H1 (cell line): Measurements from ENCODE around the gene PRMT9. TPM values are rescaled to one million over a fixed set of nuclear protein-coding genes. Genes with fewer than 3 reads are reported as not detected.

Source experiments
- CTCF ChIA-PET: fragments of 300-600 bp; sonication (Branson Sonifier 250); formaldehyde crosslinking; loops from one replicate; lab custom pipeline; 2021; ENCODE audit not compliant: partially characterized antibody; lab: Charles Lee
- POLR2A ChIA-PET: fragments of 300-600 bp; sonication (Branson Sonifier 250); formaldehyde crosslinking; loops from one replicate; lab custom pipeline; 2021; ENCODE audit warnings: inconsistent platforms; ENCODE audit not compliant: partially characterized antibody; lab: Charles Lee
- DNase-seq, 2 experiments: peaks; one replicate each; pipeline versions ENCODE4 v3.0.0 to v3.0.0-alpha.2; 2010 to 2022; ENCODE audit warnings: low spot score in 2 of 2, low read depth in 1 of 2, mixed read lengths in 1 of 2
- FAIRE-seq: peaks from 2 replicates; lab custom pipeline; 2011; peaks lifted over from hg19 to GRCh38; lab: Jason Lieb, UNC
- H2AFZ ChIP-seq: 2 replicates; pipeline ENCODE4 v1.8.1; 2012; ENCODE audit warnings: low read length, inconsistent platforms
- H2AK5ac ChIP-seq: 2 replicates; pipeline ENCODE4 v1.6.1; 2013; ENCODE audit warnings: low read depth, low read length
- H2BK120ac ChIP-seq: replicated peaks from 2 replicates; pipeline ENCODE3; 2013; ENCODE audit warnings: low read depth, low read length, inconsistent platforms
- H2BK12ac ChIP-seq: 2 replicates; pipeline ENCODE4 v1.6.1; 2013; ENCODE audit warnings: low read depth, low read length
- H2BK15ac ChIP-seq: 2 replicates; pipeline ENCODE4 v1.6.1; 2013; ENCODE audit warnings: low read length
- H2BK20ac ChIP-seq: 2 replicates; pipeline ENCODE4 v1.6.1; 2013; ENCODE audit warnings: low read length
- H2BK5ac ChIP-seq: 2 replicates; pipeline ENCODE4 v1.6.1; 2013; ENCODE audit warnings: low read depth, low read length
- H3K14ac ChIP-seq: 2 replicates; pipeline ENCODE4 v1.6.1; 2013; ENCODE audit warnings: inconsistent platforms; ENCODE audit not compliant: insufficient read length
- H3K18ac ChIP-seq: 2 replicates; pipeline ENCODE4 v1.6.1; 2013; ENCODE audit warnings: low read length; ENCODE audit errors: extremely low read depth
- H3K23ac ChIP-seq: 2 replicates; pipeline ENCODE4 v1.6.1; 2013; ENCODE audit warnings: inconsistent platforms; ENCODE audit not compliant: insufficient read length
- H3K23me2 ChIP-seq: 2 replicates; pipeline ENCODE4 v1.6.1; 2013; ENCODE audit warnings: low read depth, low read length
- H3K27ac ChIP-seq: 2 replicates; pipeline ENCODE4 v1.6.1; 2011; ENCODE audit warnings: low read depth, low read length, inconsistent platforms
- H3K27me3 ChIP-seq, 4 experiments: replicated peaks in 1 of 4; 1 replicate in 1 of 4; 2 replicates in 3 of 4; pipeline versions ENCODE4 v1.6.1 to v1.8.1; 2011 to 2013; ENCODE audit warnings: low read length in 3 of 4, mild to moderate bottlenecking in 3 of 4, inconsistent platforms in 2 of 4, mixed read lengths in 2 of 4, moderate library complexity in 1 of 4; ENCODE audit not compliant: control insufficient read depth in 3 of 4, insufficient read depth in 3 of 4; ENCODE audit errors: extremely low read depth in 1 of 4
- H3K36me3 ChIP-seq, 4 experiments: 2 replicates each; pipeline versions ENCODE4 v1.6.1 to v1.8.1; 2011 to 2013; ENCODE audit warnings: mild to moderate bottlenecking in 4 of 4, low read length in 3 of 4, moderate library complexity in 2 of 4, control low read depth in 1 of 4, inconsistent platforms in 1 of 4; ENCODE audit not compliant: insufficient read depth in 4 of 4, control insufficient read depth in 2 of 4
- H3K4ac ChIP-seq: replicated peaks from 2 replicates; pipeline ENCODE3; 2013; ENCODE audit warnings: low read length, low read depth, mixed read lengths, inconsistent platforms; ENCODE audit not compliant: insufficient read length
- H3K4me1 ChIP-seq, 4 experiments: replicated peaks in 1 of 4; 1 replicate in 1 of 4; 2 replicates in 3 of 4; pipeline versions ENCODE4 v1.6.1 to v1.8.1; 2011 to 2013; ENCODE audit warnings: low read length in 3 of 4, inconsistent platforms in 2 of 4, mixed read lengths in 1 of 4; ENCODE audit not compliant: insufficient read depth in 4 of 4, control insufficient read depth in 3 of 4
- H3K4me2 ChIP-seq, 2 experiments: 2 replicates each; pipeline versions ENCODE4 v1.6.1 to v1.8.1; 2011 to 2013; ENCODE audit warnings: low read depth in 2 of 2, low read length in 2 of 2, control low read depth in 1 of 2, inconsistent platforms in 1 of 2, mild to moderate bottlenecking in 1 of 2; ENCODE audit not compliant: insufficient read depth in 1 of 2
- H3K4me3 ChIP-seq, 4 experiments: fragments of 200-600, 300-600 bp in 1 of 4; sonication (generic), shearing (Covaris generic), sonication (Bioruptor Twin) in 1 of 4; 2 replicates each; pipeline versions ENCODE4 v1.5.1 to v1.8.1; 2011 to 2016; ENCODE audit warnings: low read length in 4 of 4, low read depth in 3 of 4, control low read depth in 2 of 4, inconsistent platforms in 2 of 4, mild to moderate bottlenecking in 2 of 4, mixed read lengths in 1 of 4, moderate library complexity in 1 of 4; ENCODE audit not compliant: insufficient read depth in 2 of 4; ENCODE audit errors: extremely low read depth in 1 of 4
- H3K56ac ChIP-seq: replicated peaks from 2 replicates; pipeline ENCODE3; 2013; ENCODE audit warnings: low read depth, mild to moderate bottlenecking, mixed read lengths, low read length, inconsistent platforms; ENCODE audit not compliant: insufficient read length
- H3K79me1 ChIP-seq: 2 replicates; pipeline ENCODE4 v1.6.1; 2013; ENCODE audit warnings: low read depth, low read length, control low read depth
- H3K79me2 ChIP-seq, 2 experiments: 2 replicates each; pipeline versions ENCODE4 v1.6.1 to v1.8.1; 2012 to 2013; ENCODE audit warnings: low read length in 2 of 2, mild to moderate bottlenecking in 2 of 2, inconsistent platforms in 1 of 2; ENCODE audit not compliant: insufficient read depth in 2 of 2, control insufficient read depth in 1 of 2
- H3K9ac ChIP-seq, 4 experiments: replicated peaks in 1 of 4; 1 replicate in 1 of 4; 2 replicates in 3 of 4; pipeline versions ENCODE4 v1.6.1 to v1.8.1; 2011 to 2013; ENCODE audit warnings: low read depth in 3 of 4, low read length in 3 of 4, control low read depth in 2 of 4, mild to moderate bottlenecking in 2 of 4, moderate library complexity in 2 of 4, inconsistent platforms in 1 of 4; ENCODE audit errors: extremely low read depth in 1 of 4
- H3K9me3 ChIP-seq, 2 experiments: 2 replicates each; pipeline versions ENCODE4 v1.6.1 to v1.8.1; 2012 to 2013; ENCODE audit warnings: mild to moderate bottlenecking in 2 of 2, moderate library complexity in 2 of 2, control low read depth in 1 of 2, inconsistent platforms in 1 of 2, low read depth in 1 of 2, low read length in 1 of 2, mixed read lengths in 1 of 2; ENCODE audit not compliant: insufficient read depth in 2 of 2
- H4K20me1 ChIP-seq, 2 experiments: replicated peaks in 1 of 2; 2 replicates each; pipeline versions ENCODE3 to v1.8.1; 2011 to 2013; ENCODE audit warnings: inconsistent platforms in 2 of 2, low read length in 2 of 2, mild to moderate bottlenecking in 1 of 2; ENCODE audit not compliant: insufficient read depth in 2 of 2, control insufficient read depth in 1 of 2
- H4K5ac ChIP-seq: 2 replicates; pipeline ENCODE4 v1.6.1; 2013; ENCODE audit warnings: low read length, low read depth, mixed read lengths, inconsistent platforms; ENCODE audit not compliant: insufficient read length
- H4K8ac ChIP-seq: 2 replicates; pipeline ENCODE4 v1.8.0; 2013; ENCODE audit warnings: mild to moderate bottlenecking, moderate library complexity, low read length, inconsistent platforms; ENCODE audit not compliant: insufficient read depth; ENCODE audit errors: extremely low read depth
- H4K91ac ChIP-seq: replicated peaks from 2 replicates; pipeline ENCODE3; 2013; ENCODE audit warnings: low read length, mixed read lengths, inconsistent platforms; ENCODE audit not compliant: insufficient read length
- BRCA1 ChIP-seq: IDR thresholded peaks from 2 replicates; pipeline ENCODE4 v1.6.1; 2012; ENCODE audit warnings: low read depth, low read length, improper control_type of control experiment
- EP300 ChIP-seq, 2 experiments: IDR thresholded peaks; 1 replicate in 1 of 2; 2 replicates in 1 of 2; pipeline ENCODE4 v1.6.1; 2011 to 2012; ENCODE audit warnings: low read depth in 2 of 2, low read length in 2 of 2, mild to moderate bottlenecking in 2 of 2, borderline replicate concordance in 1 of 2, inconsistent platforms in 1 of 2, moderate library complexity in 1 of 2
- SIRT6 ChIP-seq: IDR thresholded peaks from one replicate; pipeline ENCODE4 v1.7.1; 2012; ENCODE audit warnings: low read length, inconsistent platforms
- WGBS, 2 experiments: shearing (Covaris generic) in 1 of 2; methylation state at CpG; one replicate each; pipeline versions ENCODE4 v1.1.6 to v1.1.7; 2013 to 2015; ENCODE audit warnings: low lambda C conversion rate in 2 of 2, mixed read lengths in 2 of 2, inconsistent platforms in 1 of 2, low coverage in 1 of 2, missing lambda C conversion rate in 1 of 2; ENCODE audit not compliant: insufficient replicate concordance in 2 of 2, insufficient coverage in 1 of 2, insufficient read length in 1 of 2; ENCODE audit errors: extremely low coverage in 1 of 2, missing lambda C conversion rate in 1 of 2; 5-methylcytosine and 5-hydroxymethylcytosine counted together
- polyA plus RNA-seq, 7 experiments: library from polyadenylated mRNA; depleted of rRNA in 3 of 7; stranded (reverse) in 5 of 7; unstranded in 2 of 7; fragments of >200 nt in 5 of 7; fragments of 200-250 nt in 2 of 7; gene quantifications; 1 replicate in 5 of 7; 2 replicates in 1 of 7; 4 replicates in 1 of 7; pipeline versions ENCODE4 v1.2.1 to v1.2.3, GENCODE V29; 2011 to 2013; ENCODE audit warnings: missing spikeins in 2 of 7, mixed read lengths in 2 of 7
- total RNA-seq: library from RNA; stranded (reverse); fragmentation: NEBNext Ultra II Directional; extraction: Animal tissue kit (Norgen Biotek cat#: 25700); gene quantifications from 2 replicates; pipeline ENCODE4 v1.2.1, GENCODE V29; 2021

The PRMT9 gene
- total and polyA plus RNA-seq, 2 of the 8 experiments (the other 6 are each of a cell fraction or from before 2014, with no cell fraction given) = 3.8 to 9.6 TPM

GRCh38 chr4:147625733-147626132, 58.2 kb downstream of the PRMT9 start:
- Histone ChIP-seq H3K79me1 (peaks cover 3% of the 10 kb centered on the region; the same call in 1 of the 2 replicates), H4K5ac (no peak overlapping the region), H3K9me3 (no peaks in the 10 kb centered on the region), H4K20me1 (no peaks in the 10 kb centered on the region), H3K4me2 (peak overlapping the region in 1 of 2 experiments; percentile 25; a peak in 3 of 4 replicates), H2BK5ac (no peak overlapping the region), H2AFZ (no peak overlapping the region), H2AK5ac (no peak overlapping the region), H3K56ac (no peak overlapping the region), H2BK20ac (no peak overlapping the region), H3K4ac (no peak overlapping the region), H3K23me2 (no peaks in the 10 kb centered on the region), H3K27me3 (no peaks in the 10 kb centered on the region), H3K23ac (no peak overlapping the region), H4K91ac (no peak overlapping the region), H2BK12ac (no peak overlapping the region), H2BK120ac (no peak overlapping the region), H2BK15ac (no peak overlapping the region), H3K14ac (no peak overlapping the region), H3K4me1 (peaks cover 4 to 19% (median 6%) of the 10 kb centered on the region in 4 experiments; a peak in 5 of 7 replicates), H3K79me2 (peaks cover 0 to 21% of the 10 kb centered on the region in 2 experiments; a peak in 2 of 4 replicates), H4K8ac (no peak overlapping the region), H3K4me3 (no peak overlapping the region), H3K27ac (no peak overlapping the region), H3K36me3 (peaks cover 0 to 75% (median 5%) of the 10 kb centered on the region in 4 experiments; a peak in 4 of 8 replicates), H3K9ac (no peak overlapping the region; a peak in 1 of 7 replicates), H3K18ac (no peak overlapping the region)
- DNase-seq (no peak), FAIRE-seq (no peak)
- ChIA-PET POLR2A (interaction anchor here (1.7 to 2.3 kb wide), 3 partner anchors 8 to 15 kb away, joined by 5 to 10 read pairs (median 8); partner anchors contain the start of gene TMEM184C), CTCF (interaction anchor here (0.6 to 5.7 kb wide), 4 partner anchors 53 to 1285 kb away, joined by 3 to 32 read pairs (median 3); no protein-coding TSS in a partner anchor)
- WGBS, 2 experiments = 49% methylated on average over 6 of the region's 6 CpGs; no CpG with 5 or more reads in 1 of the 2 experiments
- TF ChIP-seq SIRT6 (no peak), EP300 (IDR thresholded peaks at IDR 0.05; ENCODE audit: borderline replicate concordance in 1 of 2, low read depth in 2 of 2, low read length in 2 of 2) (no peak), BRCA1 (no peak)
